HCT116 (cell line): ENCODE data around the gene NT5C1A.

Source experiments
- ATF3 ChIP-seq: IDR thresholded peaks from 2 replicates; pipeline ENCODE4 v1.6.1; 2012
- CEBPB ChIP-seq: IDR thresholded peaks from 2 replicates; pipeline ENCODE4 v1.6.1; 2012; ENCODE audit warnings: low read depth
- EGR1 ChIP-seq: IDR thresholded peaks from 2 replicates; pipeline ENCODE4 v1.6.1; 2012; ENCODE audit warnings: low read depth
- MAX ChIP-seq: IDR thresholded peaks from 2 replicates; pipeline ENCODE4 v1.6.1; 2012
- POLR2A ChIP-seq: IDR thresholded peaks from 2 replicates; pipeline ENCODE4 v1.7.0; 2011; ENCODE audit warnings: borderline replicate concordance; ENCODE audit not compliant: insufficient read depth, insufficient read length; ENCODE audit errors: extremely low read depth
- POLR2AphosphoS5 ChIP-seq: IDR thresholded peaks from 2 replicates; pipeline ENCODE4 v1.6.1; 2011; ENCODE audit warnings: mild to moderate bottlenecking, low read depth, low read length, moderate library complexity
- REST ChIP-seq: IDR thresholded peaks from 2 replicates; pipeline ENCODE4 v1.6.1; 2012; ENCODE audit warnings: low read depth
- TCF7L2 ChIP-seq: IDR thresholded peaks from 2 replicates; pipeline ENCODE4 v1.7.0; 2011; ENCODE audit warnings: borderline replicate concordance, inconsistent platforms; ENCODE audit not compliant: insufficient read depth, insufficient read length; ENCODE audit errors: extremely low read depth
- ZNF274 ChIP-seq: fragments of 200-500 bp; sonication (Bioruptor generic); IDR thresholded peaks from 2 replicates; pipeline ENCODE4 v1.6.1; 2014; ENCODE audit warnings: mild to moderate bottlenecking, low read depth, low read length, inconsistent platforms
- TF ChIP-seq, protein P1 (sequence below), 3 experiments: fragments of 200-600 bp in 1 of 3; sonication (generic) in 1 of 3; IDR thresholded peaks in 2 of 3; conservative IDR thresholded peaks in 1 of 3; 2 replicates each; pipeline ENCODE4 v1.5.1; 2012 to 2017; ENCODE audit warnings: low read depth in 2 of 3, low read length in 2 of 3, antibody characterized with exemption in 1 of 3, borderline replicate concordance in 1 of 3, control low read depth in 1 of 3, mild to moderate bottlenecking in 1 of 3, mixed read lengths in 1 of 3, mixed run types in 1 of 3, moderate library complexity in 1 of 3; ENCODE audit not compliant: insufficient read depth in 1 of 3

GRCh38 chr1:39711966-39712340 is 40.0 kb upstream of the NT5C1A start:
- TF ChIP-seq, protein P1, sequence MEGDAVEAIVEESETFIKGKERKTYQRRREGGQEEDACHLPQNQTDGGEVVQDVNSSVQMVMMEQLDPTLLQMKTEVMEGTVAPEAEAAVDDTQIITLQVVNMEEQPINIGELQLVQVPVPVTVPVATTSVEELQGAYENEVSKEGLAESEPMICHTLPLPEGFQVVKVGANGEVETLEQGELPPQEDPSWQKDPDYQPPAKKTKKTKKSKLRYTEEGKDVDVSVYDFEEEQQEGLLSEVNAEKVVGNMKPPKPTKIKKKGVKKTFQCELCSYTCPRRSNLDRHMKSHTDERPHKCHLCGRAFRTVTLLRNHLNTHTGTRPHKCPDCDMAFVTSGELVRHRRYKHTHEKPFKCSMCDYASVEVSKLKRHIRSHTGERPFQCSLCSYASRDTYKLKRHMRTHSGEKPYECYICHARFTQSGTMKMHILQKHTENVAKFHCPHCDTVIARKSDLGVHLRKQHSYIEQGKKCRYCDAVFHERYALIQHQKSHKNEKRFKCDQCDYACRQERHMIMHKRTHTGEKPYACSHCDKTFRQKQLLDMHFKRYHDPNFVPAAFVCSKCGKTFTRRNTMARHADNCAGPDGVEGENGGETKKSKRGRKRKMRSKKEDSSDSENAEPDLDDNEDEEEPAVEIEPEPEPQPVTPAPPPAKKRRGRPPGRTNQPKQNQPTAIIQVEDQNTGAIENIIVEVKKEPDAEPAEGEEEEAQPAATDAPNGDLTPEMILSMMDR (IDR thresholded peaks at IDR 0.05 in 2 of 3, conservative IDR thresholded peaks at IDR 0.05 in 1 of 3; ENCODE audit: borderline replicate concordance in 1 of 3, insufficient read depth in 1 of 3, low read depth in 2 of 3, low read length in 2 of 3), result no peak
- no peak for TF ChIP-seq POLR2AphosphoS5
- no peak for TF ChIP-seq EGR1
- TF ChIP-seq TCF7L2, result no peak
- TF ChIP-seq MAX, result no peak
- no peak for TF ChIP-seq POLR2A
- no peak for TF ChIP-seq ATF3
- no peak for TF ChIP-seq REST
- TF ChIP-seq ZNF274, result no peak
- TF ChIP-seq CEBPB, result no peak
